CD14-positive monocyte (primary cell): ENCODE results near the gene AKAP8. TPM values are rescaled to one million over a fixed set of nuclear protein-coding genes. Genes with fewer than 3 reads are reported as not detected.

Source experiments
- DNase-seq, 3 donors: peaks; one replicate each; pipeline ENCODE4 v3.0.0-alpha.2; 2011 to 2022
- H2AFZ ChIP-seq: 2 replicates; pipeline ENCODE4 v1.6.0; 2012; ENCODE audit warnings: mild to moderate bottlenecking, low read depth, low read length, inconsistent platforms; ENCODE audit not compliant: insufficient read depth, poor library complexity, severe bottlenecking
- H3K27ac ChIP-seq, 2 donors: 1 replicate in 1 of 2; 2 replicates in 1 of 2; pipeline ENCODE4 v1.5.1; 2012 to 2013; ENCODE audit warnings: low read length in 2 of 2, control low read depth in 1 of 2, inconsistent platforms in 1 of 2, low read depth in 1 of 2, mild to moderate bottlenecking in 1 of 2
- H3K27me3 ChIP-seq, 2 donors: one replicate each; pipeline versions ENCODE4 v1.6.0 to v1.6.1; 2011 to 2013; ENCODE audit warnings: low read length in 2 of 2; ENCODE audit not compliant: control insufficient read depth in 2 of 2, insufficient read depth in 2 of 2
- H3K36me3 ChIP-seq, 2 donors: replicated peaks in 1 of 2; 1 replicate in 1 of 2; 2 replicates in 1 of 2; pipeline versions ENCODE4 v1.5.1 to v1.6.1; 2012 to 2013; ENCODE audit warnings: low read length in 2 of 2, control low read depth in 1 of 2, inconsistent platforms in 1 of 2, mild to moderate bottlenecking in 1 of 2; ENCODE audit not compliant: insufficient read depth in 2 of 2, control insufficient read depth in 1 of 2
- H3K4me1 ChIP-seq, 2 donors: 1 replicate in 1 of 2; 2 replicates in 1 of 2; pipeline versions ENCODE4 v1.5.1 to v1.6.1; 2012 to 2013; ENCODE audit warnings: low read length in 2 of 2, control low read depth in 1 of 2, inconsistent platforms in 1 of 2, mild to moderate bottlenecking in 1 of 2, moderate library complexity in 1 of 2; ENCODE audit not compliant: insufficient read depth in 2 of 2, control insufficient read depth in 1 of 2
- H3K4me2 ChIP-seq: replicated peaks from 2 replicates; pipeline ENCODE3; 2012; ENCODE audit warnings: low read length, moderate library complexity, mild to moderate bottlenecking; ENCODE audit not compliant: poor library complexity, severe bottlenecking; ENCODE audit errors: extremely low read depth
- H3K4me3 ChIP-seq, 3 experiments: fragments of 200-600 bp in 1 of 3; sonication (generic) in 1 of 3; replicated peaks in 1 of 3; 1 replicate in 2 of 3; 2 replicates in 1 of 3; pipeline ENCODE4 v1.5.1; 2011 to 2013; ENCODE audit warnings: low read length in 3 of 3, mild to moderate bottlenecking in 3 of 3, control low read depth in 2 of 3, low read depth in 2 of 3, inconsistent platforms in 1 of 3, moderate library complexity in 1 of 3
- H3K79me2 ChIP-seq: 2 replicates; pipeline ENCODE4 v1.6.0; 2012; ENCODE audit warnings: mild to moderate bottlenecking, control low read depth, inconsistent platforms, low read length, moderate library complexity; ENCODE audit not compliant: insufficient read depth
- H3K9ac ChIP-seq: 2 replicates; pipeline ENCODE4 v1.6.0; 2017; ENCODE audit warnings: low read length, mild to moderate bottlenecking; ENCODE audit not compliant: insufficient read depth, poor library complexity, severe bottlenecking
- H3K9me3 ChIP-seq, 2 donors: replicated peaks in 1 of 2; 1 replicate in 1 of 2; 2 replicates in 1 of 2; pipeline versions ENCODE4 v1.5.1 to v1.6.1; 2012 to 2013; ENCODE audit warnings: low read length in 2 of 2, control low read depth in 1 of 2; ENCODE audit not compliant: control insufficient read depth in 1 of 2, insufficient read depth in 1 of 2
- H4K20me1 ChIP-seq: 2 replicates; pipeline ENCODE4 v1.6.0; 2012; ENCODE audit warnings: mild to moderate bottlenecking, low read length, control low read depth, moderate library complexity; ENCODE audit not compliant: insufficient read depth
- H3K27ac Mint-ChIP-seq, 7 donors: one replicate each; pipeline ENCODE4 v1.8.0; 2020; ENCODE audit warnings: mild to moderate bottlenecking in 7 of 7, mixed read lengths in 7 of 7, moderate library complexity in 6 of 7, inconsistent platforms in 2 of 7
- H3K27me3 Mint-ChIP-seq, 3 donors: one replicate each; pipeline ENCODE4 v1.8.0; 2021 to 2022; ENCODE audit warnings: low read depth in 3 of 3, mild to moderate bottlenecking in 3 of 3, mixed read lengths in 3 of 3, moderate library complexity in 3 of 3, inconsistent platforms in 1 of 3
- H3K36me3 Mint-ChIP-seq, 2 donors: one replicate each; pipeline ENCODE4 v1.8.0; 2020; ENCODE audit warnings: mixed read lengths in 2 of 2, inconsistent platforms in 1 of 2, mild to moderate bottlenecking in 1 of 2
- H3K4me1 Mint-ChIP-seq: one replicate; pipeline ENCODE4 v1.8.0; 2020; ENCODE audit warnings: mild to moderate bottlenecking, mixed read lengths
- H3K4me3 Mint-ChIP-seq, 2 donors: one replicate each; pipeline ENCODE4 v1.8.0; 2020; ENCODE audit warnings: mild to moderate bottlenecking in 2 of 2, mixed read lengths in 2 of 2, moderate library complexity in 1 of 2
- H3K9me3 Mint-ChIP-seq, 7 donors: one replicate each; pipeline ENCODE4 v1.8.0; 2020 to 2022; ENCODE audit warnings: mixed read lengths in 7 of 7, mild to moderate bottlenecking in 6 of 7, moderate library complexity in 6 of 7, inconsistent platforms in 2 of 7
- CTCF ChIP-seq: fragments of 200-600 bp; IDR thresholded peaks from one replicate; pipeline ENCODE4 v1.8.0; 2022; ENCODE audit warnings: antibody characterized with exemption, mild to moderate bottlenecking
- WGBS: methylation state at CpG from one replicate; pipeline ENCODE4 v1.1.5; 2013; ENCODE audit warnings: missing lambda C conversion rate; ENCODE audit not compliant: insufficient coverage; 5-methylcytosine and 5-hydroxymethylcytosine counted together
- intact Hi-C, 2 donors: fragments of 100-400 bp; cut with micrococcal nuclease; formaldehyde crosslinking; loops; one replicate each; pipeline versions ENCODE4 v1.15.0 to v1.15.1; 2023
- polyA minus RNA-seq: library from RNA; depleted of rRNA, polyadenylated mRNA; stranded (reverse); fragments of >200 nt; gene quantifications from 2 replicates; pipeline ENCODE4 v1.2.3, GENCODE V29; 2012
- polyA plus RNA-seq, 3 donors: library from polyadenylated mRNA; depleted of rRNA in 1 of 3; unstranded in 2 of 3; stranded (reverse) in 1 of 3; fragments of 300-500 nt in 2 of 3; fragments of >200 nt in 1 of 3; fragmentation: Illumina TruSeq in 2 of 3; gene quantifications; 1 replicate in 2 of 3; 2 replicates in 1 of 3; pipeline ENCODE4 v1.2.3, GENCODE V29; 2012 to 2021
- total RNA-seq, 12 experiments: library from RNA in 1 of 12; stranded (reverse) in 1 of 12; fragments of 120-200 nt in 1 of 12; gene quantifications; one replicate each; pipeline ENCODE4 v1.2.4 and lab custom pipeline; 2013 to 2026; ENCODE audit warnings: mixed read lengths in 6 of 12, inconsistent platforms in 1 of 12

Gene AKAP8
- total RNA-seq (2013), result 25.2 TPM
- polyA plus RNA-seq (10 to 100 TPM in 2 of 3 donors, 1 to 10 TPM in 1; 8.0 to 25.9 (median 12.3) TPM), polyA minus RNA-seq (17.2 and 23.5 TPM in 2 replicates), total RNA-seq (lab: John Stamatoyannopoulos, UW) (15.8 to 91.5 (median 72.4) reads per million in 11 experiments)

GRCh38 chr19:15379083-15379998, at the start of gene AKAP8:
Gene AKAP8 (minus strand): TSS chr19:15379787. CDS start chr19:15379731, 56 bp downstream.
- Mint-ChIP-seq H3K27ac (peak within 1 kb of the TSS; percentile 87 to 99 (median 98)), H3K4me3 (peak within 1 kb of the TSS; percentile 99 to 100), H3K27me3 (peaks cover 0 to 1% (median 1%) of the 10 kb centered on the region in 3 donors), H3K4me1 (peaks cover 27% of the 10 kb centered on the region), H3K36me3 (peaks cover 3 to 20% of the 10 kb centered on the region in 2 donors), H3K9me3 (peaks cover 0 to 3% (median 0%) of the 10 kb centered on the region in 7 donors)
- H2AFZ ChIP-seq, result peak within 1 kb of the TSS; percentile 81
- no peak for TF ChIP-seq CTCF
- peak within 1 kb of the TSS; percentile 84 to 99 (median 99) for H3K4me3 ChIP-seq
- H3K79me2 ChIP-seq, result peaks cover 54% of the 10 kb centered on the region
- peaks cover 45% of the 10 kb centered on the region for H4K20me1 ChIP-seq
- intact Hi-C loops, result loop anchor here (5.0 to 10.0 kb wide), 6 partner anchors 38 to 255 kb away; partner anchors contain the start of genes AKAP8L (in 1 of the 2) and BRD4 (in 1 of the 2)
- H3K9me3 ChIP-seq, result no peaks in the 10 kb centered on the region
- H3K4me2 ChIP-seq, result peak within 1 kb of the TSS; percentile 99
- peak within 1 kb of the TSS; percentile 79 to 96 for H3K27ac ChIP-seq
- H3K9ac ChIP-seq, result peak within 1 kb of the TSS; percentile 99
- peak; percentile 98 to 100 (median 99) for DNase-seq
- no peaks in the 10 kb centered on the region for H3K27me3 ChIP-seq
- H3K4me1 ChIP-seq, result peaks cover 21 to 31% of the 10 kb centered on the region in 2 donors
- WGBS, result under 1% methylated on average over 111 of the region's 111 CpGs
- peaks cover 8 to 26% of the 10 kb centered on the region in 2 donors for H3K36me3 ChIP-seq

DNA sequence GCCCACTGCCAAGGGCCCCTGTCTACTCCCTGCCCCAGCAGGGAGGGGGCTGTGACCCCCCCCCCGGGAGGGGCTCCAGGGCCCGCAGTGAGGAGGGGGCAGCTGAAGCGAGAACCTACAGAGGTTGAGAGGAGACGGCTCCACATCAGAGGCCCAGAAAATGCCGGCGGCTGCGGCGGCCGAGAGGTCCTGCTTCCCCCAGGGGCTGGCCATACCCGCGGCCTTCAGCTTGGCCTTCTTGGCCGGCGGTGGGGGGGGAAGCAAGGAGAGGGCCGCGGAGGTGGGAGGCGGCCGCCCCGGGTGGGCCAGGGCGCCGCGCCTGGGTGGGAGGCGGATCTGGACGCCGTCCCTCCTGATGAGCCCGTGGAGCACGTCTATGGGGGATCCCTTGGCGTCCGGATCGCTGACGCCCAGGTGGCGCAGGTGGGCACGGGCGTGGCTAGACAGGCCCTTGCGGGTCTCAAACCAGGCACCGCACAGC, 48.4 kb upstream of the AKAP8 start:
- no peak for TF ChIP-seq CTCF
- peaks cover 44% of the 10 kb centered on the region for H3K79me2 ChIP-seq
- 98% methylated on average over 30 of the region's 35 CpGs for WGBS
- intact Hi-C loops, result no loop called here
- H3K9me3 ChIP-seq, result peaks cover 5 to 8% of the 10 kb centered on the region in 2 donors
- H3K4me1 ChIP-seq, result peaks cover 20 to 25% of the 10 kb centered on the region in 2 donors
- no peaks in the 10 kb centered on the region for H3K27me3 ChIP-seq
- Mint-ChIP-seq H3K9me3 (peaks cover 0 to 6% (median 4%) of the 10 kb centered on the region in 7 donors), H3K36me3 (peaks cover 37 to 58% of the 10 kb centered on the region in 2 donors), H3K4me1 (peaks cover 22% of the 10 kb centered on the region), H3K27me3 (peaks cover 0 to 3% (median 0%) of the 10 kb centered on the region in 3 donors), H3K4me3 (no peak overlapping the region), H3K27ac (no peak overlapping the region)
- H3K4me3 ChIP-seq, result no peak overlapping the region
- H3K27ac ChIP-seq, result no peak overlapping the region
- H3K9ac ChIP-seq, result no peak overlapping the region
- H3K4me2 ChIP-seq, result no peak overlapping the region
- no peak for DNase-seq
- peaks cover 28% of the 10 kb centered on the region for H4K20me1 ChIP-seq
- H2AFZ ChIP-seq, result no peak overlapping the region
- H3K36me3 ChIP-seq, result peaks cover 55 to 66% of the 10 kb centered on the region in 2 donors
